NT2/D1 (cell line): ENCODE results near the gene FPR2.

Experiments
- YY1 ChIP-seq: IDR thresholded peaks from 2 replicates; pipeline ENCODE4 v1.6.1; 2011; ENCODE audit not compliant: insufficient read length, insufficient read depth
- ZNF274 ChIP-seq: IDR thresholded peaks from 2 replicates; pipeline ENCODE4 v1.6.1; 2011; ENCODE audit warnings: mild to moderate bottlenecking, low read depth, low read length

DNA sequence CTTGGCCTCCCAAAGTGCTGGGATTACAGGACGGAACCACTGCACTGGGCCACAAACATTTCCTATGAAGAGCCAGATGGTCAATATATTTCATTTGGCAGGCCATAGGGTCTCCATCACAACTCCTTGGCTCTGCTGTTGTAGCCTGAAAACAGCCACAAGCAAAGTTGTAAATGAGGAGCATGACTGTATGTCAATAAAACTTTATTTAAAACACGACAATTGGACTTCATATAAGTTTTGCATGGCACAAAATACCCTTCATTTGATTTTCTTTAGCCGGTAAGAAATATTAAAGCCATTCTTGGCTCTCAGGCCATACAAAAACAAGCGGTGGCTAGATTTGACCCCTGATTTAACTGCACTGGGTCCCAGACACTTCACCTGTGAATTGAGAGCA lies 6.2 kb upstream of the FPR2 start:
- TF ChIP-seq YY1, result no peak
- no peak for TF ChIP-seq ZNF274
